Inferior parietal cortex (tissue), 1 donor: Measurements from ENCODE around the gene PKP2.
A peak's percentile ranks its signal among the peaks of the same experiment; 100 is the strongest.

Source experiments
- DNase-seq: peaks from one replicate; pipeline ENCODE4 v3.0.0-alpha.2; 2016; ENCODE audit errors: extremely low spot score

Gene PKP2

DNA sequence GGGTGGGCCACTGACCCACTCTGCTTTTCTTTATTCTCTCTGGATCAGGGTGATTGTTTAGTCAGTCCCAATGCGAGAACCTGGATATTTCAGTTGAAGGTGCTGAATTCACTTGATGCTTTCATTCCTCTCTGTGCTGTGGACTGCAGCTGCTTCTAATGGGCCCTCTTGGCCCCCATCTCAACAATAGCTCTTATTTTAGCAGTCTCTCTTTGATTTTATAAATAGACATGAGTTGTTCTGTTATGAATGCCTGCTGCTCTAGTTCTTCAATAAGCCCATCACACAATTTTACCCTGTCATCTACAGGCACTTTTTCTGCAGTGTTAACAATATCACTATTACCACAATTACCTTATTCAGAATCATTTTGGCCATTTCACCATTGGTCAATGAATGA is 86.7 kb downstream of the PKP2 start:
- no peak for DNase-seq

DNA sequence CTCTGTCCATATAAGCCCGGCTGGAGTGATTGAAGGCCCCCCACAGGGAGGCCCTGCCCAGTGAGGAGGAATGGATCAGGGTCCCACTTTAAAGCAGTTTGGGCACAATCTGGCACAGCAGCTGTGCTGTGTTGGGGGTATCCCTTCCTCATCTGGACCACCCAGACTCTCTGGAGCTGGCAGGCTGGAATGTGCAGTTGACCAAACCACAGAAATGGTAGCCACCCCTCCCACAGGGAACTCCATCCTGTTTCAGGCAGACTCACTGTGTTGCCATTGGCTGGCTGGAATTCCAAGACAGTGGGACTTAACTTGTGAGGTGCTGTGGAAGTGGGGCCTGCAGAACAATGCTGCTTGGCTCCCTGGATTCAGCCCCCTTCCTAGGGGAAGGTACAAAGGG is 87.4 kb downstream of the PKP2 start:
- no peak for DNase-seq

DNA sequence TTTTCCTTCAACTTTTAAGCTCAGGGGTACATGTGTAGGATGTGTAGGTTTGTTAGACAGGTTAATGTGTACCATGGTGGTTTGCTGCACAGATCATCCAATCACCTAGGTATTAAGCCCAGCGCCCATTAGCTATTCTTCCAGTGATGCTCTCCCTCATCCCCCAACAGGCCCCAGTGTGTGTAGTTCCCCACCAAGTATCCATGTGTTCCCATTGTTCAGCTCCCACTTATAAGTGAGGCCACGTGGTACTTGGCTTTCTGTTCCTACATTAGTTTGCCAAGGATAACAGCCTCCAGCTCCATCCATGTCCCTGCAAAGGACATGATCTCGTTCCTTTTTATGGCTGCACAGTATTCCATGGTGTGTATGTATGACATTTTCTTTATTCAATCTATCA is 92.3 kb downstream of the PKP2 start:
- DNase-seq, result no peak

DNA sequence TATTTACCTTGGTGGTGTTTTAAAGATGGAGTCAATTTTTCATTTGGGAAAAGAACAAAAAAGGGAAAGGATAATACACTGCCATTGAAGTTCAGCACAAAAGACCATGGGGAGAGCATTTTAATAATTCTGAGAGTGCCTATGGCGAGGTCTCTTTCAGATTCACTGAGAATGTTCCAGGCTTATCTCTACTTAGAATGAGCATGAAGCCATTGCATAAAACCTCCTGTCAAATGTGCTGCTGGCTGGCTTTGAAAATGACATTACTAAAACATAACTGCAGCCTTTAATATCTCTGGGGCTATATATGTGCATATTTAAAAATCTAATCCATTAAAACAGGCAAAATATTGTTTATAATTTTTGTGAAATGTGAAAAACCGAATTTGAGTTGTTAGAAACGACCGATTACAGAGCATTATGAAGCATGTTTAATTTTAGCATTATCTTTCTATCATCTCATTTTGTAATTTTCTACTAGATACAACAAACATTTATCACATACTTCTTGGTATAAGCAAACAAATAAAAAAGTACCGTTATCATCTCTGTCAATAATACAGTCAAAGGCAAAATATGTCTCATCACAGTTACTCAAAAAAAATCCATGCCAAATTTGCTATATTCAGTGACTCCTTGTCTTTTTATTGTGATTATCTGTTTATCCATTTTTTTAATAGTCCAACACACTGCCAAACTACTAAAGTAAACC is 95.2 kb downstream of the PKP2 start:
- DNase-seq, result no peak

DNA sequence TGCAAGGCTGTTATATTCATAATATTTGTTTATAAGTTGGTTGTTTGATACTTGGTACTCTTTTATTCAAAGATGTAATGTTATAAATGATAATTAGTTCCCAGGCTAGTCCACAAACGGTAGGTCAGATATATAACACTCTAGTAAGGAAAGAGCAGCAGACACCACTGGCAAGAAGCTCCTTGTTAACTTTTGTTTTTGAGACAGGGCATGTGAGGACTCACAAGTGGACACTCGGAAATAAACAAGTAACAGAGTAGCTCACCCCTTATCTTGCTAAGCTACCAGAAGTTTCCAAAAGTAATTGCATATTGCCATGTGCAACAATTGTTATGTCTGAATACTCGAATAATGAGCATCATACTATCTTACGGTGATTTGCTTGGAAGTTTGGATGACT is 102.3 kb downstream of the PKP2 start:
- DNase-seq, result no peak

GRCh38 chr12:32789916-32790315 is 106.7 kb downstream of the PKP2 start:
- no peak for DNase-seq

DNA sequence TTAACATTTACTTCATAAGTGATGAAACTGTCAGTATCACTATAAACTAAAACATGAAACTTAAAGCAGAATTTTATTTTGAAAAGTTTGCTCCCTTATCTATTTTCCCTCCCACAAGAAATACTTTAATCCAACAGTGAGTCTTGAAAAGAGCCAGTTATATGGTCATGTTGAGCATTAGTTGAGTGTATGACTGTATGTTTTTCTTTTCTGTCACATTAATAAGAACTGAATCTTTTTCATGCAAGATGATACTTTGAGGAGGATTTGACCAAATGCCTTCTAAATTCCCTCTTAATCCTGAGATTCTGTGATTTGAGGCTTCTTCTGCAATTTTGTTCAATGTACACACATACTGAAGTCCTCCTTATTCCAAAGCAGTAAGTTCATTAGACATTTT is 107.1 kb downstream of the PKP2 start:
- DNase-seq, result no peak

DNA sequence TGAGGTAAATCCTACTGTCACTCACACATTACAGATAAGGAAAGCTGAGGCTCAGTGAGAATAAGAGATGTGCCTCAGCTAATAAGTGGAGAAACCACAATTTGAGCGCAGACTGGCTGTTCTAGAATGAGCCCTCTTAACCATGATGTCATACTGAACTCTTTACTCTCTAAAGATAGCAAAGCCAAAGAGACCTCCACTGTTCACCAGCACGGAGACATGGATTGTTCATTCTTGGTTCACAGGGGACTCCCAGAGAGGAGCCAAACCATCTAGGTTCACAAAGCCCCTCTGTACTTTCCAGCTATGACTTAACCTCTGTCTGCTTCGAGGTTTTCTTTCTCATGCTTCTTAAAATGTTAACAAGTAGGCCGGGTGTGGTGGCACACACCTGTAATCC is 108.2 kb downstream of the PKP2 start:
- no peak for DNase-seq

DNA sequence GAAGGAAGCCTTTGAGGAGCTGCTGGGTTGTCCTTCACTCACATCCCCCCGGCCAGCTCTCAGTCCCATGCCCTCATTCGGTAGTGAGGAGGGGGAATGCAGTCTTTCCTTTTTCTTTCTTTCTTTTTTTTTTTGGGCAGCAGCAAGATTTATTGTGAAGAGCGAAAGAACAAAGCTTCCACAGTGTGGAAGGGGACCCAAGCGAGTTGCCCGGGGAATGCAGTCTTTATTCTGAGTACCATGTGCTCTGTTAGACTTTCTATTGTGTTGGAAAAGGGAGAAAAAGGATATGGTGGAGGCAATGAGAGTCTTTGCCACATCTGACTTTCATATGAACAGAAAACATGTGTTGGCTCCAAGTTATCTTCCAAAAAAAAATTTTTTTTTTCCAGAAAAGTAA is 111.0 kb downstream of the PKP2 start:
- no peak for DNase-seq

DNA sequence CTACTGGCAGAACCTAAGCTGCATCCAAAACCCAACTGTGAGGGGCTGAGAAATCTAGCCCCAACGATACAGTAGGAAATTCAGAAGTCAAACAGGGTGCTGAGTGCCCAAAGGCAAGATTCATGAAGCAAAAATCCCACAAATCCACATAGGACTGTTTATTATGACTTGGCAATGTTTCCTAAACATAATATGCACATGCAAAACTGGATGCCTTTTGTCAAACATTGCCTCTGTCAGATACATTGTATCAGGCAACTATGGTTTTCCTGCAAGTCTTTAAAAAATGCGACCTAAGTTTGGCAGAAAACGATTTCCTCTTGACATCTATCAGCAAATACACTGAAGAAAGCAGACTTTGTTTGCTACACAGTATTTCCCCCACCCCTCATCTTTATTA is 113.5 kb downstream of the PKP2 start:
- DNase-seq, result no peak

DNA sequence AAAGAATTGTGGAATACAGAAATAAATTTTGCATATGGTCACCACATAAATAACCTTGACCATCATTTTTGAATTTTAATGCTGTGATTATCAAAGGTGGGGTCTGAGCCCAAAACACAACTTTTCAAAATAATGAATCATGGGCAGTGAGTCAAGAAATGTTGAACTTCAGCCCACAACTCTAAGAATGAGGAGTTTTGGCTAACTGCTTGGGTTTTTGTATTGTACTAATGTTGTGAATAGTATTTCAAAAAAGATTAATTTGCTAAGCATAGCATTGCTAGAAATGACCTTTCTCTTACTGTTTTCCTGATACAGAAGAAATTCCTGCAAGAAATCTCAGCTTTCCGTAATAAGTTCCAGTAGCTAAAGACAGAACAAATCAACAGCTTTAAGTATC is 116.5 kb downstream of the PKP2 start:
- no peak for DNase-seq

- no peak for DNase-seq
These were observed 118.8 kb downstream of the PKP2 start for GRCh38 chr12:32777691-32778175.

DNA sequence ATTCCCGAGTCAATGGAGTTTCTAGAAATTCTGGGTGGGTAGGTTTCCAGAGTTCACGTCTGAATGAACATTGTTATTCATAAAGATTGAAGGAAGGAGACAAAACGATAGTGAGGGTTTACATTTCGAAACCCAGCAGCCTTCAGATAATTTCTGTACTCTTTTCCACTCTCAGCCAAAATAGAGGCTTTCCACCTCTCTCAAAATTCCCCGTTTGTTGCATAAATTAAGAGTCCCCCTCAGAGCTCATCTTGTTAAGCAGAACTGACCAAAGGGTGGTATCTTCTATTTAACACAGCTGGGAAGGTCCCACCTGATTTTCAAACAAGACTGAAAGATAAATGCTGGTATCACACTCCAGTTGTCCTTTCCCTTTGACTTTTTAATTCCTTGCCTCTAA is 119.4 kb downstream of the PKP2 start:
- no peak for DNase-seq

DNA sequence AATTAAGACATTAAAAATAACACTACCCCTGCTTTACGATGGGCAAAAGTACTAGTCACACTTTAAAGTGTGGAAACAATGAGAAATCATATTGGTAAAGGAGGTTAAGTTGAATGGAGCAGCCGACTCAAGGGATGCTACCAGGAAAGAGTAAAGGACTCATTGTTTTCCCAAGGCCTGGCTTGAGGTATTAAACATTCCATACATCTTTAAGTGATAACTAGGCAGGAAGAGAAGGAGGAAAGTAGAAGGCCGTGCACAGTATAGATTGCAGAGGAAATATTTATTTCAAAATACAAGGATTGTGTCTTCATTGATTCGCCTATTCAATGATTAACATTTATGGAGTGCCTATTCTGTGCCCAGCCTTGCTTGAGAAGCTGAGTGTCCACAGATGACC is 120.3 kb downstream of the PKP2 start:
- no peak for DNase-seq

DNA sequence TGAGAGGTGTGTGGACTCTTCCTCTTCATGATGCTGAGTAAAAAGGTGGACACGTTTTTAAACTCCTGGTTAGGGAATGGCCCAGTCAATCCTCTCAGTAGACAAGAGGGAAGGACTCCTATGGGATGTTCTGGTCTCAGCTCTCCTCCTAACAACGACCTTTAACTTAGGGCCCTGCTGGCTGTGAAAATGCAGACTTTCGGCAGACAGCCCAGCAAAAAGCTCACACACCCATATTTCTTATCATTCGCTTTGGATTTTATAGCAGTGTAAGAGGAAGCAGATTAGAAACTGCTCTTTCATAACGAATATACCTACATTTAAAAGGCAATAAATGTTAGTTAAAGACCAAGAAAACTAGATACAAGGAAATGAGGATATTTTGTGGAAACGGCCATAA is 122.9 kb downstream of the PKP2 start:
- DNase-seq, result no peak

GRCh38 chr12:32770141-32770540 is 126.4 kb downstream of the PKP2 start:
- DNase-seq, result no peak

- no peak for DNase-seq
These were observed 128.1 kb downstream of the PKP2 start for GRCh38 chr12:32768518-32768917.

- no peak for DNase-seq
These were observed 130.7 kb downstream of the PKP2 start for GRCh38 chr12:32765906-32766305.

GRCh38 chr12:32761716-32762115 is 134.9 kb downstream of the PKP2 start:
- no peak for DNase-seq

GRCh38 chr12:32757157-32757556 is 139.4 kb downstream of the PKP2 start:
- DNase-seq, result no peak

GRCh38 chr12:32756476-32757066 is 140.0 kb downstream of the PKP2 start:
- no peak for DNase-seq

GRCh38 chr12:32755654-32756475 is 140.7 kb downstream of the PKP2 start, which contains the start of gene YARS2:
Gene YARS2, minus strand, starts transcription at chr12:32755897. Its CDS starts 23 bp downstream, at chr12:32755874.
- DNase-seq, result peak; percentile 98
